Effector memory CD4-positive, alpha-beta T cell (primary cell): ENCODE data around the gene DNAJB1.
"Not testable (repeated sequence)": the region's sequence is repeated elsewhere in the genome, so short reads cannot be mapped to it uniquely, and the experiment has no call there.

Source experiments
- DNase-seq, 3 donors: peaks; one replicate each; pipeline ENCODE4 v3.0.0-alpha.2; 2020
- H3K27ac ChIP-seq: 2 replicates; pipeline ENCODE4 v1.7.0; 2013; ENCODE audit warnings: mild to moderate bottlenecking, low read length, moderate library complexity; ENCODE audit not compliant: insufficient read depth, poor library complexity, severe bottlenecking
- H3K27me3 ChIP-seq: replicated peaks from 2 replicates; pipeline ENCODE4 v1.7.0; 2013; ENCODE audit warnings: mild to moderate bottlenecking, low read length; ENCODE audit not compliant: insufficient read depth, control insufficient read depth, poor library complexity, severe bottlenecking
- H3K36me3 ChIP-seq: 2 replicates; pipeline ENCODE4 v1.7.0; 2013; ENCODE audit warnings: mild to moderate bottlenecking, low read length, moderate library complexity; ENCODE audit not compliant: control insufficient read depth, insufficient read depth
- H3K4me1 ChIP-seq: 2 replicates; pipeline ENCODE4 v1.7.0; 2013; ENCODE audit warnings: low read length, mild to moderate bottlenecking; ENCODE audit not compliant: control insufficient read depth, insufficient read depth, poor library complexity, severe bottlenecking
- H3K4me3 ChIP-seq: 2 replicates; pipeline ENCODE4 v1.7.0; 2013; ENCODE audit warnings: low read length, low read depth, mild to moderate bottlenecking; ENCODE audit not compliant: insufficient read depth, poor library complexity, severe bottlenecking
- H3K9me3 ChIP-seq: 2 replicates; pipeline ENCODE4 v1.7.0; 2013; ENCODE audit warnings: mild to moderate bottlenecking, low read length, moderate library complexity; ENCODE audit not compliant: control insufficient read depth

Gene DNAJB1

GRCh38 chr19:14511229-14511593 is 7.0 kb downstream of the DNAJB1 start:
- H3K9me3 ChIP-seq: no peaks in the 10 kb centered on the region
- H3K4me1 ChIP-seq: peaks cover 32% of the 10 kb centered on the region
- H3K27ac ChIP-seq: no peak overlapping the region
- no peak overlapping the region for H3K4me3 ChIP-seq
- H3K27me3 ChIP-seq: no peaks in the 10 kb centered on the region
- H3K36me3 ChIP-seq: peaks cover 22% of the 10 kb centered on the region
- DNase-seq: no peak

GRCh38 chr19:14510311-14511228 is 7.6 kb downstream of the DNAJB1 start:
- Histone ChIP-seq H3K4me1 (peaks cover 32% of the 10 kb centered on the region), H3K9me3 (no peaks in the 10 kb centered on the region), H3K36me3 (peaks cover 16% of the 10 kb centered on the region), H3K4me3 (no peak overlapping the region), H3K27me3 (no peaks in the 10 kb centered on the region), H3K27ac (no peak overlapping the region)
- DNase-seq: no peak

GRCh38 chr19:14507704-14508542 is 10.3 kb downstream of the DNAJB1 start:
- DNase-seq: no peak
- Histone ChIP-seq H3K9me3 (no peaks in the 10 kb centered on the region), H3K4me1 (peaks cover 32% of the 10 kb centered on the region), H3K27me3 (no peaks in the 10 kb centered on the region), H3K27ac (peak overlapping the region; percentile 70), H3K36me3 (no peaks in the 10 kb centered on the region), H3K4me3 (no peak overlapping the region)

GRCh38 chr19:14505488-14506239 is 12.5 kb downstream of the DNAJB1 start:
- Histone ChIP-seq H3K4me3 (no peak overlapping the region), H3K27me3 (no peaks in the 10 kb centered on the region), H3K9me3 (no peaks in the 10 kb centered on the region), H3K4me1 (peaks cover 32% of the 10 kb centered on the region), H3K36me3 (no peaks in the 10 kb centered on the region), H3K27ac (peak overlapping the region; percentile 67)
- peak; percentile 40 to 61 (median 47) for DNase-seq

- not testable (repeated sequence) for H3K27me3 ChIP-seq, H3K27ac ChIP-seq, DNase-seq, H3K36me3 ChIP-seq, H3K9me3 ChIP-seq, H3K4me3 ChIP-seq
- peaks cover 32% of the 10 kb centered on the region for H3K4me1 ChIP-seq
Observed at GRCh38 chr19:14504575-14504974, 13.6 kb downstream of the DNAJB1 start.

- no peak overlapping the region for H3K27ac ChIP-seq
- no peak for DNase-seq
- no peak overlapping the region for H3K4me3 ChIP-seq
- no peaks in the 10 kb centered on the region for H3K36me3 ChIP-seq
- H3K4me1 ChIP-seq: peaks cover 31% of the 10 kb centered on the region
- no peaks in the 10 kb centered on the region for H3K9me3 ChIP-seq
- H3K27me3 ChIP-seq: no peaks in the 10 kb centered on the region
Observed at GRCh38 chr19:14503285-14503684, 14.9 kb downstream of the DNAJB1 start.

GRCh38 chr19:14502334-14503092 is 15.7 kb downstream of the DNAJB1 start:
- H3K9me3 ChIP-seq: no peaks in the 10 kb centered on the region
- H3K27ac ChIP-seq: no peak overlapping the region
- DNase-seq: no peak
- no peak overlapping the region for H3K4me3 ChIP-seq
- H3K4me1 ChIP-seq: peaks cover 24% of the 10 kb centered on the region
- H3K36me3 ChIP-seq: no peaks in the 10 kb centered on the region
- H3K27me3 ChIP-seq: no peaks in the 10 kb centered on the region

- Histone ChIP-seq H3K27ac (no peak overlapping the region), H3K27me3 (no peaks in the 10 kb centered on the region), H3K9me3 (no peaks in the 10 kb centered on the region), H3K4me1 (peaks cover 6% of the 10 kb centered on the region), H3K4me3 (no peak overlapping the region), H3K36me3 (no peaks in the 10 kb centered on the region)
- DNase-seq: no peak
Observed at GRCh38 chr19:14497228-14497921, 20.8 kb downstream of the DNAJB1 start.

GRCh38 chr19:14496834-14497227 is 21.4 kb downstream of the DNAJB1 start:
- H3K4me1 ChIP-seq: peaks cover 6% of the 10 kb centered on the region
- DNase-seq: no peak
- no peaks in the 10 kb centered on the region for H3K27me3 ChIP-seq
- no peaks in the 10 kb centered on the region for H3K9me3 ChIP-seq
- no peak overlapping the region for H3K4me3 ChIP-seq
- no peaks in the 10 kb centered on the region for H3K36me3 ChIP-seq
- no peak overlapping the region for H3K27ac ChIP-seq
